CD4-positive, alpha-beta T cell (primary cell): ENCODE data around the gene CYP3A5. TPM values are rescaled to one million over a fixed set of nuclear protein-coding genes. Genes with fewer than 3 reads are reported as not detected.

Experiments
- ATAC-seq: fragments of 200-7000 bp; cut with Tn5 transposase; one replicate; pipeline ENCODE4 v1.10.0; 2022; ENCODE audit warnings: mild to moderate bottlenecking; ENCODE audit not compliant: poor library complexity
- CTCF ChIA-PET: fragments of 350-600 bp; sonication (Branson Sonifier 250); formaldehyde crosslinking; loops from one replicate; lab custom pipeline; 2021; ENCODE audit warnings: antibody characterized with exemption, inconsistent platforms; lab: Charles Lee
- POLR2A ChIA-PET: fragments of 350-600 bp; sonication (Branson Sonifier 250); formaldehyde crosslinking; loops from one replicate; lab custom pipeline; 2021; ENCODE audit warnings: antibody characterized with exemption, inconsistent platforms; lab: Charles Lee
- DNase-seq, 14 experiments: peaks; one replicate each; pipeline ENCODE4 v3.0.0-alpha.2; 2013 to 2020; ENCODE audit warnings: mixed read lengths in 2 of 14
- H3K27ac ChIP-seq, 2 donors: one replicate each; pipeline versions ENCODE4 v1.5.1 to v1.7.0; 2013; ENCODE audit warnings: low read length in 2 of 2, low read depth in 1 of 2, mild to moderate bottlenecking in 1 of 2
- H3K27me3 ChIP-seq, 2 experiments: 1 replicate in 1 of 2; 2 replicates in 1 of 2; pipeline versions ENCODE4 v1.6.1 to v1.7.0; 2013; ENCODE audit warnings: low read length in 2 of 2, control low read depth in 1 of 2, mild to moderate bottlenecking in 1 of 2, moderate library complexity in 1 of 2; ENCODE audit not compliant: insufficient read depth in 2 of 2, control insufficient read depth in 1 of 2
- H3K36me3 ChIP-seq: one replicate; pipeline ENCODE4 v1.6.1; 2013; ENCODE audit warnings: low read length, control low read depth; ENCODE audit not compliant: insufficient read depth
- H3K4me1 ChIP-seq: one replicate; pipeline ENCODE4 v1.6.1; 2013; ENCODE audit warnings: low read length, control low read depth; ENCODE audit not compliant: insufficient read depth
- H3K4me3 ChIP-seq: one replicate; pipeline ENCODE4 v1.5.1; 2013; ENCODE audit warnings: mild to moderate bottlenecking, low read length, moderate library complexity
- H3K9me3 ChIP-seq, 2 experiments: 1 replicate in 1 of 2; 2 replicates in 1 of 2; pipeline versions ENCODE4 v1.6.1 to v1.7.0; 2013; ENCODE audit warnings: low read length in 2 of 2, mild to moderate bottlenecking in 2 of 2, control low read depth in 1 of 2, moderate library complexity in 1 of 2; ENCODE audit not compliant: control insufficient read depth in 1 of 2, insufficient read depth in 1 of 2
- H3K27ac Mint-ChIP-seq: one replicate; pipeline ENCODE4 v1.8.0; 2020; ENCODE audit warnings: mixed read lengths
- H3K27me3 Mint-ChIP-seq: one replicate; pipeline ENCODE4 v1.8.0; 2021; ENCODE audit warnings: mixed read lengths
- H3K36me3 Mint-ChIP-seq: one replicate; pipeline ENCODE4 v1.8.0; 2021; ENCODE audit warnings: low read depth, mixed read lengths
- H3K4me1 Mint-ChIP-seq: one replicate; pipeline ENCODE4 v1.8.0; 2021; ENCODE audit warnings: low read depth, mixed read lengths
- H3K4me3 Mint-ChIP-seq: one replicate; pipeline ENCODE4 v1.8.0; 2020; ENCODE audit warnings: mild to moderate bottlenecking, mixed read lengths
- H3K9me3 Mint-ChIP-seq: one replicate; pipeline ENCODE4 v1.8.0; 2020; ENCODE audit warnings: mixed read lengths
- intact Hi-C, 2 experiments: fragments of 100-400 bp; cut with DNase I in 1 of 2; cut with micrococcal nuclease in 1 of 2; formaldehyde crosslinking; loops; one replicate each; pipeline versions ENCODE4 v1.15.1 to v1.9.0; 2023 to 2025; cut with DNase I, micrococcal nuclease
- total RNA-seq, 174 experiments: library from RNA in 2 of 174; stranded (reverse) in 2 of 174; gene quantifications; one replicate each; pipeline ENCODE4 v1.2.3 and lab custom pipeline; 2021 to 2026
- TF ChIP-seq, protein P1 (sequence below): fragments of 200-600 bp; IDR thresholded peaks from one replicate; pipeline ENCODE4 v1.8.0; 2022; ENCODE audit warnings: antibody characterized with exemption, mild to moderate bottlenecking

CYP3A5 gene
- total RNA-seq, 2 experiments from 2014 or later: not detected

DNA sequence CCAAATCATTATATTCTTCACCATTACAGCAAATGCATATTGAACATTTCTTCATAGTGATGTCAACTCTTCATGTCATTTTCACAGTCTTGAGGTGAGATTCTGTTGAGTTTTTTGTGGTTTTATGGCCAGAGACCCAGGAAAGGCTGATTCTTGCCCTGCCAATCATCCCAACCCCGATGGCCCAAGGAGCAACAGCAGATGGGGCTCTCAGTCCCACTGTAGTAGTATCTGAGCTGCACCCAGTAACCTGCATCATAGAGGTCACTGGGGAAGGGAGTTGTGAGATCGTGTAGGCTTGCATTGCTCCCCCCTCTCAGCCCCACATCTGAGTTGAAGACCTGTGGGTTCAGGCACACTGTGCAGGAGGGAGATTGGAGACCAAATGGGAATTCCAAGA lies 36.3 kb downstream of the CYP3A5 start:
- no peaks in the 10 kb centered on the region for H3K9me3 ChIP-seq
- no peak for ATAC-seq
- TF ChIP-seq, protein P1, sequence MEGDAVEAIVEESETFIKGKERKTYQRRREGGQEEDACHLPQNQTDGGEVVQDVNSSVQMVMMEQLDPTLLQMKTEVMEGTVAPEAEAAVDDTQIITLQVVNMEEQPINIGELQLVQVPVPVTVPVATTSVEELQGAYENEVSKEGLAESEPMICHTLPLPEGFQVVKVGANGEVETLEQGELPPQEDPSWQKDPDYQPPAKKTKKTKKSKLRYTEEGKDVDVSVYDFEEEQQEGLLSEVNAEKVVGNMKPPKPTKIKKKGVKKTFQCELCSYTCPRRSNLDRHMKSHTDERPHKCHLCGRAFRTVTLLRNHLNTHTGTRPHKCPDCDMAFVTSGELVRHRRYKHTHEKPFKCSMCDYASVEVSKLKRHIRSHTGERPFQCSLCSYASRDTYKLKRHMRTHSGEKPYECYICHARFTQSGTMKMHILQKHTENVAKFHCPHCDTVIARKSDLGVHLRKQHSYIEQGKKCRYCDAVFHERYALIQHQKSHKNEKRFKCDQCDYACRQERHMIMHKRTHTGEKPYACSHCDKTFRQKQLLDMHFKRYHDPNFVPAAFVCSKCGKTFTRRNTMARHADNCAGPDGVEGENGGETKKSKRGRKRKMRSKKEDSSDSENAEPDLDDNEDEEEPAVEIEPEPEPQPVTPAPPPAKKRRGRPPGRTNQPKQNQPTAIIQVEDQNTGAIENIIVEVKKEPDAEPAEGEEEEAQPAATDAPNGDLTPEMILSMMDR: no peak
- POLR2A ChIA-PET: no interaction called here
- no peak overlapping the region for H3K4me3 ChIP-seq
- no peaks in the 10 kb centered on the region for H3K4me1 ChIP-seq
- H3K4me1 Mint-ChIP-seq: no peaks in the 10 kb centered on the region
- H3K27me3 ChIP-seq: no peaks in the 10 kb centered on the region
- no peak overlapping the region for H3K27ac ChIP-seq
- H3K27me3 Mint-ChIP-seq: no peaks in the 10 kb centered on the region
- no peak for DNase-seq
- intact Hi-C loops: no loop called here
- H3K27ac Mint-ChIP-seq: no peak overlapping the region
- no peak overlapping the region for H3K4me3 Mint-ChIP-seq
- no peaks in the 10 kb centered on the region for H3K9me3 Mint-ChIP-seq
- peaks cover 7% of the 10 kb centered on the region for H3K36me3 ChIP-seq
- peaks cover 80% of the 10 kb centered on the region for H3K36me3 Mint-ChIP-seq
- CTCF ChIA-PET: no interaction called here

DNA sequence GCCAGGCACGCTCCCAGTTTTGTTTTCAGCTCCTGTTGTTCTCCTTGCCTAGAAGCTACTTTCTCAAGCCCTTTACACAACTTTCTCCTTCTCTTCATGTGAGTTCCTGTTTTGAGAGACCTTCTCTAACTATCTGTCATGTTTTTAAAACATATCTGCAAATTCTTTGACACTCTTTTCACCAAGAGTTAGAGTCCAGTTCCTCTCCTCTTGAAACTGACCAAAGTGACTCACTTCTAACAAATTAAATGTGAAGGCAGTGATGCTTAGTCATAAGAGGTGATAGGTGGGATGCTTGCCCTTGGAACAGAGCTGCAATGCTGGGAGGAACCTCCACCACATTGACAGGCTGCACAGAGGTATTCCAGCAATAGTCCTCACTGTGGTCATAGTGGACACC lies 37.8 kb downstream of the CYP3A5 start:
- Histone ChIP-seq H3K36me3 (peaks cover 9% of the 10 kb centered on the region), H3K27ac (no peak overlapping the region), H3K9me3 (no peaks in the 10 kb centered on the region), H3K4me1 (no peaks in the 10 kb centered on the region), H3K27me3 (no peaks in the 10 kb centered on the region), H3K4me3 (no peak overlapping the region)
- POLR2A ChIA-PET: no interaction called here
- no peak overlapping the region for H3K4me3 Mint-ChIP-seq
- CTCF ChIA-PET: no interaction called here
- DNase-seq (no peak), ATAC-seq (no peak)
- no peak overlapping the region for H3K27ac Mint-ChIP-seq
- TF ChIP-seq, protein P1: no peak
- H3K9me3 Mint-ChIP-seq: no peaks in the 10 kb centered on the region
- H3K27me3 Mint-ChIP-seq: no peaks in the 10 kb centered on the region
- intact Hi-C loops: no loop called here
- peaks cover 70% of the 10 kb centered on the region for H3K36me3 Mint-ChIP-seq
- no peaks in the 10 kb centered on the region for H3K4me1 Mint-ChIP-seq

DNA sequence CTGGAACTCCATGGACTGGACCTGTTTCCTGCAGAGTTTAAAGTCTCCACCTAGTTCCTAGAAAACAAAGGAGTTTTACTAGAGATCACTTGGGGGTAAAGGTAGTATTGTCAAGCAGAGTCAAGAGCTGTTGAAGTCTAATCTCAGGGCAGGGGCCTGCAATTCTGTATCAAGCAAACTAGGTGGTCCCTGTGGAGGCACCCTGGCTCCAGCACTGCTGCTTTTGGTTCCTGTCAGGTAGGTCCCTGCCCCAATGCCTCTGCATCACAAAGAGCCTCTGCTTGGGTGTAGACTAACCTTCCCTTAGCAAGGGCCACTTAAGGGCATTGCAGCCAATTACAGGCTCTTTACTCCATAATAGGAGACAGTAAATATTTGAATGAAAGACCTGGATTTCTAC lies 40.5 kb downstream of the CYP3A5 start:
- Histone ChIP-seq H3K9me3 (no peaks in the 10 kb centered on the region), H3K27ac (no peak overlapping the region), H3K4me1 (no peaks in the 10 kb centered on the region), H3K27me3 (no peaks in the 10 kb centered on the region), H3K4me3 (no peak overlapping the region), H3K36me3 (peaks cover 8% of the 10 kb centered on the region)
- intact Hi-C loops: no loop called here
- peaks cover 55% of the 10 kb centered on the region for H3K36me3 Mint-ChIP-seq
- TF ChIP-seq, protein P1: no peak
- ATAC-seq (no peak), DNase-seq (no peak)
- H3K9me3 Mint-ChIP-seq: no peaks in the 10 kb centered on the region
- H3K4me3 Mint-ChIP-seq: no peak overlapping the region
- no peak overlapping the region for H3K27ac Mint-ChIP-seq
- CTCF ChIA-PET: no interaction called here
- POLR2A ChIA-PET: no interaction called here
- peaks cover 7% of the 10 kb centered on the region for H3K4me1 Mint-ChIP-seq
- H3K27me3 Mint-ChIP-seq: no peaks in the 10 kb centered on the region
